ENCODE results near the gene TNC.

Gene TNC

DNA sequence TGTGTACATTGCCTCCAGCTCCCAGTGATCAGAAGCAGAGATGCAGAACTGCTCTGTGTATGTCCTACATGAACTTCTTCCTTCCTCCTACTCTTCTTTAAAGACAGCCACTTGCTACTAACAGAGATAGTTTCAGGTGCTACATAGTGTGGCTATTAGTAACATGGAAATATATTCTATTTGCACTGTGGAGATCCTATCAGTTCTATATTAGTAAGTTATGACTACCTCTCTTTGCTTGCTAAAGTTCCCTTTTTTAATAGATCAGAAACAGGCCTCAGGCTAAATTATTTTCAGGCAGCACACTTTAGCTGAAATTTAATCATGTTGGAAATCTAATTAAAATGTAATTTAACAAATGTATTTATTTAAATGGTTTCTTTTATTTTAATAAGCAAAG is 123.2 kb downstream of the TNC start:
- DNase-seq = no peak
- in situ Hi-C loops (cut with MboI; ENCODE audit: low pct_unique_long_range_greater_than_20kb, low sequenced_read_pairs) = no loop called here

DNA sequence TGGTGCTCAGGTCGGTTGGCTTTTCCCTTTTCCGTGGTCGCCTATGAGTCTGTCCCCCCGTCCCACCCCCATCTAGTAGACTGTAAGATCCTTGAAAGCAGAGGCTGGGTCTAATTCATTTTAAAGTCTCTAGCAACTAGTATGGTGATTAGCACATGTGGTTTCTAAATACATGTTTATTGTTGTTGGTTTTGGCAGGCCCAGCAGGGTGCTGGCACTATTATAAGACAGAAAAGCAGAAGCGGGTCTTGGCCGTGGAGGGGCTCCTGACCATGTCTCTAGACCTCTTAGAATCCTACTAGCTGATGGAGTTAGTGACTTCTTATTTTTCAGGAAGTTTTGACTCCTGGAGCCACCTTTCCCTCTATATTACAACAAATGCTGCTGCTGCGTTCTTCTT is 126.1 kb downstream of the TNC start:
- in situ Hi-C loops (cut with MboI; ENCODE audit: low pct_unique_long_range_greater_than_20kb, low sequenced_read_pairs) = no loop called here
- DNase-seq = no peak

DNA sequence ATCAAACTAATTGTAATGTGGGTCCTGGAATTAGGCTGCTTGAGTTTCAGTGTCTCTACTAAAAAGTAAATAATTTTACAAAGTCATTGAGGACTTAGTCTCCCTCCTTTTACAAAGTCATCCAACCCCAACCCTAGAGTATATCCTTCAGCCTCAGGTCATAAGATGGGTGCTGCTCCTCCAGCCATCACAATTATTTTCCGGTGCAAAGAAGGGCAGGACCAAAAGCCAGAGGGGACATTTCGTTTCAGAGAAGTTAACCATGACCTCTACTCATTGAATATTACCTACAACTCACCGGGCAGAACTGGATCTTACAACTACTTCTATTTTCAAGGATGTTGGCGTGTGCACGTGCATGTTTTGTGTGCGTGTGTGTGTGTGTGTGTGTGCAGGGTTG is 127.1 kb downstream of the TNC start:
- in situ Hi-C loops (cut with MboI; ENCODE audit: low pct_unique_long_range_greater_than_20kb, low sequenced_read_pairs) = no loop called here
- DNase-seq = no peak

DNA sequence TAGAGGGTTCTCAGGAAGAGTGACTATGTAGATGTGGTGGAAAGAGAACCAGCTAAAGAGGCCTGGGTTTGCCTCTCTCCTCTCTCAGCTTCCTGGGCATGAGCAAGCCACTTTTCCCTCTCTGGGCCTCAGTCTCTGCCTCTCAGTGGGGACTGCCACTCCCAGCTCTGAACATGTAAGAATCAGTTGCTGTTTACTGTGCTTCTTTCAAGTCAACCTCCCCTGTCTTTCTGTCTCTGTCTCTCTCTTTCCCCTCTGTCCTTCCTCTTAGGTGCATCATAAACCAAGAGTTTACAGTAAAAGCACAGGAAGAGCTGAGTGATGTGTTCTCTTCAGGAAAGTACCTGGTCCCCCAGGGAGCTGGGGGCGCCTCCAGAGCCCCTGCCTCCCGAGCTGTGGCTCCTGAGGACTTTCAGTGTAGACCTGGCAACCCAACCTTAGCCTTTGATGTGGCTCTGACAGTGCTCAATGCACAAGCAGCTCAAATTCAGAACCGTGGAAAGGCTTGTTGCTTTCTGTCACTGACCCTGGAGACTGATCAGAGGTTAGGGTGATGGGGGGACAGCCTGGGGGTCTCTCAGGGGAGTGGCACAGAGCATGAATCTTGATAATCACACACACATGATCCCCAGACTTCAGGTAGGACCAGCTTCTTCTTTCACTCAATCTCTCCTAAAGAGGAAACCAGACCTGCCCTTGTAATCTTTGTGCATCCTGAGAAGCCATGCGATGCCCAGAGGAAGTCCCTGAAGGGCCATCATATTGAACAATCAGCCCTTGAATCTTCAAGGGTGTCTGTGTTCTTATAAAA is 128.2 kb downstream of the TNC start:
- in situ Hi-C loops (cut with MboI; ENCODE audit: low pct_unique_long_range_greater_than_20kb, low sequenced_read_pairs) = no loop called here
- DNase-seq = no peak

DNA sequence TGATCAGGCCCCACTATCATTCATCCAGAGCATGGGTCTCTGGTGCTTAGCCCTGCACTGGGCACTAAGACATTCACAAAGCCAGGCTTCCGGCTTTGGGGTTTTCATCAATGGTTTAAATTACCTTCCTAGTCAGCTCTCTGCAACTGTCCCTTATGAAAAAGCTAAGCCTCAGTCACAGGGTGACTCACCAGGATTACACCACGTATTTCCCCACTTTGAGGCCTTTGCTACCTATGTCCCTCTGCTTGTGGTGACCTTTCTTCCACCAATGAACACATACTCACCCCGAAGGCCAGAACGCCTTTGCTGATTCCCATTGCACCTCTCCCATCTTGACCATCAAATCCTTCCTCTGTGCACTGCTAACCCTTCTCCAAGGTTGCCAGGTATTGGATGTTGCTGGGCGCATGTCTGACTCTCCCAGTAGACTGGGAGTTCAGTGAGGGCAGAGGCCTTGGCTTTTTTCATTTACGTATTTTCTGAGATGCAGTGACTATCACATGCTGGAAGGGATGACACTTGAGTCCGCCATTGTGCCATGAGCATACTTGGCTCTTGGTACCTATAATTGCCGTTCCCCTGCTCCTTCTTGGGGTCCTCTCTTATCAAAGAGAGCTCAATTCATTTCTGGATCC is 128.9 kb downstream of the TNC start:
- no peak for DNase-seq
- in situ Hi-C loops (cut with MboI; ENCODE audit: low pct_unique_long_range_greater_than_20kb, low sequenced_read_pairs) = no loop called here

DNA sequence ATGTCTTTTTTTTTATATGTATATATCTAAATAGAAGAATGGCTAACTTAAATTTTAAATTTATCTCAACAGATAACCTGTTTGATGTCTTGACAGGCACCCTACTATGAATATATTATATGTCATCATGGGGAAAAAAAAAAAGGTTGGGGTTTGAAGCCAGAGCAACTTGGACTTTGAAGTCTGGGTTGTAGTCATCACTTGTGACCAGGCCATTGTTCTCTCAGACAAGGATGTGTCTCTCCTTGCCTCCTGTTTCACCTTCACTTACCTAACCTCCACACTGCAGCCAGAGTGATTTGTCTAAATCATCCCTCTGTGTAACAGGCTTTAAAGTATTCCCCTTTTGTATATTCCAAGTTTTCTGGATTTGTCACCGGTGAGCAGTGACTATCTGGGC is 130.8 kb downstream of the TNC start:
- in situ Hi-C loops (cut with MboI; ENCODE audit: low pct_unique_long_range_greater_than_20kb, low sequenced_read_pairs) = no loop called here
- DNase-seq = no peak

DNA sequence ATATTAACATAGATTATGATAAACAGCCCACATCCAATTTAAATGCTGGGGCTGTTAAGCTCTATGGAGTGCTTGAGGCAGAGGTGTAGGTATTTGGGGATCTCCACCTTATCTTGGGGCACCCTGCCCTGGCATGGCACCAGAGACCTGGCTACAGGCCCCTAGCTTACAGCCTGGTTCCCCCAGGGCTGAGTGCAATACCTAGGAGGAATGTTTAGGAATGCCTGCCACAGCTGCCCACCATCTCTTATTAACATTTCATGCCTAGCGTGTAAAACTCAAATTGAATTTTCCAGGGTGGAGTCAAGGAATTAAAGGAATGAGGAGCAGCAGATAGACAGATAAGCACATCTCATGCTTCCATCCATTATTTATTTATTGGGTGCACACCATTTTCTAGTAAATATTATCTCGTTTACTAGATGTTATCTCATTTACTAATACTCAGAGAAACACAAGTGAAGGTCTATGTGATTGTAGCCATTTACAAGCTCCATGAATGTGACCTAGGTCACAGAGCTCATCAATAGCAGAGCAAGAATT is 131.9 kb downstream of the TNC start:
- in situ Hi-C loops (cut with MboI; ENCODE audit: low pct_unique_long_range_greater_than_20kb, low sequenced_read_pairs) = no loop called here
- DNase-seq = no peak

DNA sequence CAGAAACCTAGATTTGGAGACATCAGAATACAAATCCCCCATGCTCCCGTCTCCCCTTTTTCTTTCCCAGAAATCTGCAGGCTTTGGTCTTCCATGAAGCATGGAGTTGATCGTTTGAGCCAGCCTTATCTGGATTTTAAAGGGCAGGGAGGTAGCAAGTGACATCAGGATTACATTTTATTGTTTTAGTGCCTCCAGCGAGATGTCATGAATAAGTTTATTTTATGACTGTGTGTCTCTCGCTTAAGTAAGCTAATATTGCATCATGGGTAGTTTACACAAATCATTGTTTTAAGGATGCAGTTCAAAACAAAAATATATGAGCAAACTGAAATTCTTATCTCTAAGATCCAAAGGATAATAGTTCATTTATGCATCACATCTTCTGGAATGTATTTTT is 136.9 kb downstream of the TNC start:
- no peak for DNase-seq
- in situ Hi-C loops (cut with MboI; ENCODE audit: low pct_unique_long_range_greater_than_20kb, low sequenced_read_pairs) = no loop called here

DNA sequence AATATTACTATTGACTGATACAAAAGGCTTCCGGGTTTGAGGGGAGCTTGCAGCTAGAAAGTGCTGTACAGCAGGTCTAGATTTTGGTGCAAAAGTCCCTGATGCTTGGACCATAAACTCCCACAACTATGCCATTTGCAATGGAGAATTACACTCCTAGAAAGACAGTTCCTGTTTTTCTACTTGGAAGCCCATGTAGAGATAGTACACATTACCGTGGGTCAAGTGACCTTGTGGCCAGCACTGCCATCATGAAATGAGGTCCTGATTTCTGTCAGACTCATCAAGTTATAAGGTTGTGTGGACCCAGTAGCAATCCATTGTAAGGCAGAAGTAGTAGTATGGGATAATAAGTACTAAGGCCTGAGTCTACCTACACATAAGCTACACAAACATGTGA is 144.7 kb downstream of the TNC start:
- DNase-seq = no peak
- in situ Hi-C loops (cut with MboI; ENCODE audit: low pct_unique_long_range_greater_than_20kb, low sequenced_read_pairs) = no loop called here

DNA sequence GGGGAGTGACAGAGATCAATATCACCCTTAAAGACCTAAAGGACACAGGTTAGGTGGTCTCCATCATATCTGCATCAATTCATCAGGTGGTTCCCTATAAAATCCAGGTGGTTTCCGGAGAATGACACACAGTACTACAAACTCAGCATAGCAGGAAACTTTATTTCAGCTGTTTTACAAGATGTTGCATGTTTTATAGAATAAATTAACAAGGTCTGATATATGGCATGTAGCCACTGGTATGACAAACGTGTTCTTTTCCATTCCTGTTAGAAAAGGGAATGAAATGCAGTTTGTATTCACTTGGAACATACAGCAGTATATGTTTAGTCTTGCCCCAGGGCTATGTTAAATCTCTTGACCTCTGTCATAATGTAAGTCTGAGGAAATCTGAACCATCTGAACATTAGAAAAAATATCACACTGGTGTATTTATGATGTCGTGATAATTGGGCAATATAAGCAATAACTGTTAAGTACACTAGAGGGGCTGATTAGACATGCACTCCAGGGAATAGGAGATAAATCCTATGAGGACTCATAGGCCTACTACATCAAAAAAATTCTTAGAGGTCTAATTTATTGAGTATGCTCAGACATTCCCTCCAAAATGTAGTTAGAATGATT is 145.3 kb downstream of the TNC start:
- DNase-seq = no peak
- in situ Hi-C loops (cut with MboI; ENCODE audit: low pct_unique_long_range_greater_than_20kb, low sequenced_read_pairs) = no loop called here

All from KBM-7 (cell line).